HUES64 (cell line): ENCODE data around the gene KIF3A.

ENCODE experiments used
- H3K27ac ChIP-seq: 2 replicates; pipeline ENCODE4 v1.7.0; 2013; ENCODE audit warnings: low read depth, low read length, inconsistent platforms
- H3K27me3 ChIP-seq: 2 replicates; pipeline ENCODE4 v1.6.1; 2013; ENCODE audit warnings: mild to moderate bottlenecking, low read length; ENCODE audit not compliant: insufficient read depth
- H3K36me3 ChIP-seq: 2 replicates; pipeline ENCODE4 v1.6.1; 2013; ENCODE audit warnings: mild to moderate bottlenecking, low read length; ENCODE audit not compliant: insufficient read depth
- H3K4me1 ChIP-seq: 2 replicates; pipeline ENCODE4 v1.6.1; 2013; ENCODE audit warnings: mild to moderate bottlenecking, low read length, moderate library complexity; ENCODE audit not compliant: insufficient read depth
- H3K4me3 ChIP-seq: 2 replicates; pipeline ENCODE4 v1.5.1; 2013; ENCODE audit warnings: mild to moderate bottlenecking, low read length, moderate library complexity
- H3K9ac ChIP-seq: 2 replicates; pipeline ENCODE4 v1.6.1; 2013; ENCODE audit warnings: mild to moderate bottlenecking, low read depth, low read length
- H3K9me3 ChIP-seq: 2 replicates; pipeline ENCODE4 v1.6.1; 2013; ENCODE audit warnings: low read depth, low read length; ENCODE audit not compliant: insufficient read depth
- WGBS: fragments of 150-250, 120-280 bp; methylation state at CpG from one replicate; pipeline ENCODE4 v1.1.7; 2013; ENCODE audit warnings: missing lambda C conversion rate; 5-methylcytosine and 5-hydroxymethylcytosine counted together

The KIF3A gene

GRCh38 chr5:132655821-132656773, 81.2 kb downstream of the KIF3A start:
- Histone ChIP-seq H3K27me3 (peaks cover 54% of the 10 kb centered on the region), H3K9me3 (no peaks in the 10 kb centered on the region), H3K4me3 (peak overlapping the region; percentile 47), H3K4me1 (no peaks in the 10 kb centered on the region), H3K36me3 (no peaks in the 10 kb centered on the region), H3K9ac (no peak overlapping the region), H3K27ac (no peak overlapping the region)
- WGBS, result 7% methylated on average over 92 of the region's 92 CpGs

- H3K27ac ChIP-seq, result no peak overlapping the region
- WGBS, result 71% methylated on average over 7 of the region's 7 CpGs
- H3K4me1 ChIP-seq, result no peaks in the 10 kb centered on the region
Observed at GRCh38 chr5:132653716-132654115, 83.6 kb downstream of the KIF3A start.

GRCh38 chr5:132651838-132652469, 85.4 kb downstream of the KIF3A start:
- H3K4me1 ChIP-seq, result no peaks in the 10 kb centered on the region
- H3K27me3 ChIP-seq, result peaks cover 38% of the 10 kb centered on the region
- 93% methylated on average over 4 of the region's 4 CpGs for WGBS
- no peaks in the 10 kb centered on the region for H3K36me3 ChIP-seq
- no peak overlapping the region for H3K27ac ChIP-seq
- no peak overlapping the region for H3K9ac ChIP-seq
- H3K9me3 ChIP-seq, result peaks cover 4% of the 10 kb centered on the region; the same call in 1 of the 2 replicates
- no peak overlapping the region for H3K4me3 ChIP-seq

More at GRCh38 chr5:132653716-132654115, 83.6 kb downstream of the KIF3A start:
- peaks cover 54% of the 10 kb centered on the region for H3K27me3 ChIP-seq
- H3K36me3 ChIP-seq, result no peaks in the 10 kb centered on the region
- H3K9me3 ChIP-seq, result no peaks in the 10 kb centered on the region
- H3K4me3 ChIP-seq, result no peak overlapping the region
- H3K9ac ChIP-seq, result no peak overlapping the region

GRCh38 chr5:132648355-132648754, 89.0 kb downstream of the KIF3A start:
- Histone ChIP-seq H3K9ac (no peak overlapping the region), H3K36me3 (no peaks in the 10 kb centered on the region), H3K4me1 (peaks cover 8% of the 10 kb centered on the region), H3K27me3 (peaks cover 2% of the 10 kb centered on the region), H3K4me3 (no peak overlapping the region), H3K9me3 (peaks cover 4% of the 10 kb centered on the region; the same call in 1 of the 2 replicates), H3K27ac (no peak overlapping the region)
- WGBS, result 76% methylated on average over 1 of the region's 1 CpG

GRCh38 chr5:132647473-132647872, 89.9 kb downstream of the KIF3A start:
- 82% methylated on average over 2 of the region's 2 CpGs for WGBS
- Histone ChIP-seq H3K4me3 (no peak overlapping the region), H3K4me1 (peaks cover 8% of the 10 kb centered on the region), H3K9me3 (peaks cover 4% of the 10 kb centered on the region; the same call in 1 of the 2 replicates), H3K9ac (no peak overlapping the region), H3K27me3 (no peaks in the 10 kb centered on the region), H3K27ac (no peak overlapping the region), H3K36me3 (peaks cover 2% of the 10 kb centered on the region; the same call in 1 of the 2 replicates)

GRCh38 chr5:132646583-132647266, 90.6 kb downstream of the KIF3A start:
- Histone ChIP-seq H3K27me3 (no peaks in the 10 kb centered on the region), H3K9me3 (peaks cover 4% of the 10 kb centered on the region; the same call in 1 of the 2 replicates), H3K27ac (no peak overlapping the region), H3K4me3 (no peak overlapping the region), H3K36me3 (peaks cover 10% of the 10 kb centered on the region; the same call in 1 of the 2 replicates), H3K4me1 (peaks cover 8% of the 10 kb centered on the region), H3K9ac (no peak overlapping the region)
- 89% methylated on average over 7 of the region's 11 CpGs for WGBS

GRCh38 chr5:132644177-132644576, 93.2 kb downstream of the KIF3A start:
- Histone ChIP-seq H3K4me1 (peaks cover 8% of the 10 kb centered on the region), H3K36me3 (peaks cover 33% of the 10 kb centered on the region)

More at GRCh38 chr5:132644177-132644576, 93.2 kb downstream of the KIF3A start:
- Histone ChIP-seq H3K9me3 (peaks cover 4% of the 10 kb centered on the region; the same call in 1 of the 2 replicates), H3K27ac (no peak overlapping the region), H3K4me3 (no peak overlapping the region), H3K9ac (no peak overlapping the region), H3K27me3 (no peaks in the 10 kb centered on the region)
